NCI-H2227 (cell line): ENCODE measurements around the gene GRM4.

Source experiments
- DNase-seq: peaks from one replicate; lab custom pipeline; 2025; ENCODE audit not compliant: unreplicated experiment; lab: John Stamatoyannopoulos, UW

GRM4 gene

DNA sequence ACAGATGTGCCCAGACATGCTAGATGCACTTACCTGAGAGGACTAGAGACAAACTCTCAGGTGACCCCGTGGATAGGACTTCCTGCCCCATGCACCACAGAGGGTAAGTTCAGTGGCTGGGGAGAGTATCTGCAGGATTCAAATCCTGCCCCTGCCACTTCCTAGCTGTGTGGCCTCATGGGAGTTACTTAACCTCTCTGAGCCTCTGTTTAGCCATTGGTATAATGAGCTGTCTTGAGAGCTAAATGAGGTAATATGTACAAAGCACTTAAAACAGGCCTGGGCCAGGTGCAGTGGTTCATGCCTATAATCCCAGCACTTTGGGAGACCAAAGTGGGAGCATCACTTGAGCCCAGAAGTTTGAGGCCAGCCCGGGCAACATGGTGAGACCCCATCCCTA is 59.3 kb downstream of the GRM4 start:
- DNase-seq: no peak

DNA sequence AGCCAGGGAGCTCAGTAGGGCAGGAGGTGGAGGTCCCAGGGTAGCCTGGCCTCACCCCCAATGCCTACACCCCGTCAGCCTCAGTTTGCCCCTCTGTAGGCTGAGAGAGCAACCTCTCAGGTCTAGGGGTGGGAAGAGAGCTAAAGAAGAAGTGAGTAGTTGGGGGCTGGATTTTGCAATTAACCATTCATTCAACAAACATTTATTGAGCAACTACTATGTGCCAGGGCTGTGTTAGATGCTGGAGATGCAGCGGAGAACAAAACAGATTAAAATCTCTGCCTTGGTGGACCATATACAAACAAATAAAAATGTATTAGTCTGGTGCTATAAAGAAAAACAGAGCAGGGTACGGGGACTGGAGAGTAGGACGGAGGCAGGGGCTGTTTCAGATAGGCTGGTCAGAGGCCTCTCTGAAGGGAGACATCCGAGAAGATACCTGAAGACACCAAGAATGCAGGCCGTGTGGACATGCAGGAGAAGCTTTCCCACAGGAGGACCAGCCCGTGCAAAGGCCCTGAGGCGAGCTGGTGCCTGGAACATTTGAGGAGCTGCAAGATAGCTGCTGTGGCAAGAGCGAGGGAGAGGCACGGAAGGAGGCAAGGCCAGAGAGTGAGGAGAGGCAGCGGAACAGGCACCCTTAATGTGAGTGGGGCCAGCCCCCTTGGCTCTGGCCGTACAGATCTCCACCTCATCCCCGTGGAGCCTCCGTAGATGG is 60.3 kb downstream of the GRM4 start:
- DNase-seq: no peak

DNA sequence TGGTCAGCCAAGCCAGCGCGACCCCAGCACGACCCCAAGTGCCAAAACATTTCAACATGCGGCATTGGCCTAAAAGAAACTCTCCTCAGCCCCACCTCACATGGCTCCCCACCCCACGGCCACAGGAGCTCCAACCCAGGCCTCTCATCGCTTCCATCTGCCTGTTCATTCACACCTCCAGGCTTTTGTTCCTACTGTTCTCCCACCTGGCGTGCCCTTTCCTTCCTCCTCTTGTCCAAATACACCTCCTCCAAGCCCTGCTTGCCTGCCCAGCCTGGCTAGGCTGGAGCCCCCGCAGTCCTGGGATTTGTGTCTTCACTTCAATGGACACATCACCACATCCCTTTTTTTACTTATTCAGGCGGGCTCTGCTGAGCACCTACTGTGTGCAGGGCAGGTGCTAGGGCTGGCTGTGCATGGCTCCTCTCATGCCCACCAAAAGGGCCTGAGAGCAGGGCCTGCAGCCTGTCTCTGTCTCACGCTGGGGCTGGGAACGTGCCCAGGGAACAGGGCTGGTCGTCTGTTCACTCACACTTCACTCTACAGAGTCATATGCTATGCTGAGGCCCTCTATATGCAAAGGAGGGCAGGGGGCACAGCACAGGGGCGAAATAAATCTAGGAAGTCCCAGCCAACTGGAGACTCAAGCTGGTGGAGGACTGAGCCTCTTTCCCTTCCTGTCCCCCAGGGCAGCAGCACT is 61.1 kb downstream of the GRM4 start:
- no peak for DNase-seq

DNA sequence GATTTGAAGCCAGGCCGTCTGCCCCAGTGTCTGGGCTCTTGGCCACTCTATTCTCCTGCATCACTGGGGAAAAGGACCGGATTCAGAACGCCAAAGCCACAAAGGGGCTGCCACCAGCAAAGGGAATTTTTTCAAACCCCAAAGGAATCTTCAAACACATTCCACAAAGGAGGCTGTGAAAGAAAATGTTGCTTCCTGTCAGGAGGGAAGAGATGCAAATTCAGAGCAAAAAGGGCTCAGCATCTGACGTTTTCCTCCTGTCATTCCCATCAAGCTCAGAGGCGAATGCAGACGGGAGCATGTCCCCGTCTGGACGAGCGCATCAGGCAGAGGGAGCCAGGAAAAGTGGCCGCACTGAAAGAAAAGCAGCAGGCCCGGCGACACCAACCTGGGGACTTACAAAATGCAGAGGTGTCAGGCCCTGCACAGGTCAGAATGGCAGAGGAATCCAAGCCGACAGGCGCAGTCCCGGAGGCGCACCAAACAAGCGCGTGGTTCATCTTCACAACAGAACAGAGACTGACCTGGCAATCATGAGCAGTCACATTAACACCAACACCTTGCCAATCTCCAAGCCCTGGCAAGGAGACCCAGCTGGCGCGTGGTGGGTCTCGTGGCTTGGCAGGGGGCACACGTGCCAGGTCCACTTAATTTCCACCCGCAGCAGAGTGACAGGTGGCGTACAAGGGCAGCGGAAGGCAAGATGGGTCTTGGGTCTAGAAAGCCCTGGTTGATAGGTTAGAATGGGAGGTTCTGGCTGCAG is 62.8 kb downstream of the GRM4 start:
- DNase-seq: no peak

DNA sequence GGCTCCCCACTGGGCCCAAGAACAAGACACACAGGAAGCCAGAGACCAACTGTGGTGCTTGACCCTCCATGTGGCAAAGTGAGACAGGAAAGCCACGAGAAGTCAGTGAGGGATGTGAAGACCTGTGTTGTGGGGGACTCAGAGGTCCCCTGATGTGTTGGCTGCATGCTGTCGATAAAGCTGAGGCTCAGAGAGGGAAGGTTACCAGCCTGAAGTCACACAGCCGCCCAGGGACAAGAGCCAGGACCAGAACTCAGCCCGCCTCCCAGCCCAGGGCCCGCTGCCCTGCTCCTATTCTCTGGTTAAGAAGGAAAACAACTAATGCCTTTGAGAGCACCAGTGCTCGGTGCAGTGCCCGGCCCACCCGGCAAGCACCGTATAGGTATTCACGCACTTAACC is 63.5 kb downstream of the GRM4 start:
- no peak for DNase-seq

DNA sequence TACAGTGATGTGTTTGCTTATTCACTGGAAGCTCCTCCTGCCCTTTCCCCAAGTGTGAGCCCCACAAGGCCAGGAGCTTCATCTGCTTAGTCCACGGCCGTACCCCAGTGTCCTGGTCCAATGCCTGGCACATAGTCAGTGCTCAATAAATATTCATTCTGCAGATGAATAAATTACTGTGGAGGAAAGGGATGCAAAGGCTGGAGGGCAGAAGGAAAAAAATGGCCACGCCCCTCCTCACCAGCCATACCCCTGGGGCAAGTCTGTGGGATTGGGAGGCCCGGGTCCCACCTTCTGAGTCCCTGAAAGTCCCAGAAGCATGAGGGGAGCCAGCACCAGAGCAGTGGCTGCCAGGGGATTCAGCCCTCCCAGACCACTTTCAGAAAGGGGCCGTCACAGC is 65.5 kb downstream of the GRM4 start:
- DNase-seq: no peak

DNA sequence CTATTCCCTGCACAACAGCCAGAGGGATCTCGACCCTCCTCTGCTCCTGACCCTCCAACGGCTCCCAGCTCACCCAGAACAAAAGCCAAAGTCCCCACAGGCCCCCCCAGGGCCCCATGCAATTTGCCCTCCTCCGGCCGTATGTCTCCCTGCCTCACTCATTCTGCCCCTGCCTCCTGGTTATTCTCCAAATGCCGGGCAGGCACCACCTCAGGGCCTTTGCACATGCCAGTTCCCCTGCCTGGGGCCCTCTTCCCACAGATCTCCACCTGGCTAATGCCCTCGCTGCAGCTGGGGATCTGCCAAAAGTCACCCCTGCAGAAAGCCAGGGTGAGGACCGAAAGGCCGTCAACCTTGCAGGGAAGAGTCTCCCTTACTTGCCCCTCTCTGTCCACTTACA is 66.0 kb downstream of the GRM4 start:
- no peak for DNase-seq

DNA sequence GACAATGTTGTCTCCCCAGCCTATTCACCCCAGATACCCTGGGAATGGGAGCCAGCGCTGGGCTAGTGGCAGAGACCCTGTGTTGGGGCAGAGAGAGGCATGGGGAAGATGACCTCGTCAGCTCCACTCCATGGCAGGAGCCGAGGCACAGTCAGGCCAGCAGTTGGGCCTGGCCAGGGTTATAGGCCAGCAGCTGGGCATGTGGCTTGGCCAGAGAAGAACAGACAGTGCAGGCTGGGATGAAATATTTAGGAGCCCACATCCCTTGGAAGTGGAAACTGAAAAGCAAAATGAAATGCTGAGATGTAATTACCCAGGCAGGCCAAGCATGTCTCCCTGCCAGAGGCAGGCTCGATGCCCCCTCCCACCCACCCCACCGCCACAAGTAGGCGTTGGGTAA is 70.0 kb downstream of the GRM4 start:
- no peak for DNase-seq

DNA sequence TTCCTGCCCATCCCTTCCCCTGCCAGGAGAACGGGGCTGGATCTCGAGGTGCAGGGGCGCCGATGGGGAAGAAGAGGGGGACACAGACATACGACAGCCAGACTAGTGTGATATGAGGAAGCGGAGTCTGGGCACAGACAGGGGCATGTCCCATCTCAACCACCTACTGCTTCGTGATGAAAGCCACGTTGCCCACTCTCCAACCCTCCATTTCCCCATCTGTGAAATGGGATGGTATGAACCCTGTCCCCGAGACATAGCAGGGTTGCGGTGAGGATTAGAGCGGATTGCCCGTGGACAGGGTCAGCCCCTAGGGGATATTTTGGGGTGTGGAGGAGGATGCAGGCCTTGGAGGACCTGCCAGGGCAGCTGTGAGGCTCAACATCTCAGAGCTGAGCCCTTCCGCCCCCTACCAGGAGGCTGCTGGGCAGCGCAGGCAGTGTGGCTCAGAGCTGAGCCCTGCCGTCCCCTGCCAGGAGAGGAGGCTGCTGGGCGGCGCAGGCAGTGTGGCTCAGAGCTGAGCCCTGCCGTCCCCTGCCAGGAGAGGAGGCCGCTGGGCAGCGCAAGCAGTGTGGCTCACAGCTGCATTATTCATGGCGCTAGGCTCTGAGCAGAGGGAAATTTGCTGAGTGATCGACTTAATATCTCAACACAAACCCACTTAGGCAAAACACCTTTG is 71.7 kb downstream of the GRM4 start:
- peak; percentile 59 for DNase-seq

DNA sequence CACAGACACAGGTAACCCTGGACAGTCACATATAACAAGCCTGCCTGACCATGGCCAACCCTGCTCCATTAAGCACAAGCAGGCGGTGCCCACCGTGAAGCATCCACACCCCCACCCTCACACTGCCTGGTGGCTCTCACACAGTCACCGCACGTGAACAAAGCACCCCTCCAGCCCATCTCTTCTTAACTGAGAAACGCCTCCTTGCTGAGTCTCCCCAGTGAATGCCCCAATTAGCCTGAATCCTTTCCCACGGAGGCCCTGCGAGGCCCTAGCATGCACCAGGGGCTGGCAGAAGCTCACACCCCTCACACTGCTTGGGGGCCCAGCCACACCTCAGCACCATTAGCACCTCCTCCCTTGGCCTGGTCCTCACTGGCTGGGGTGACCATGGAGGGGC is 72.3 kb downstream of the GRM4 start:
- DNase-seq: no peak

DNA sequence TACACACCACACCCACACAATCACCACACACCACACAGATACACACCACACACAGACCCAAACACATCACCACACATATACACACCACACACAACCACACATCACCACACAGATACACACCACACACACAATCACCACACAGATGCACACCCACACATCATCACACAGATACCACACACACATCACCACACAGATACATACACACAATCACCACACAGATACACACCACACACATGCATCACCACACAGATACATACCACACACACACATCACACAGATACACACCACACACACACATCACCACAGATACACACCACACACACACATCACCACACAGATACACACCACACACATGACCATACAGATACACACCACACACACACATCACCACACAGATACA is 73.2 kb downstream of the GRM4 start:
- DNase-seq: no peak

DNA sequence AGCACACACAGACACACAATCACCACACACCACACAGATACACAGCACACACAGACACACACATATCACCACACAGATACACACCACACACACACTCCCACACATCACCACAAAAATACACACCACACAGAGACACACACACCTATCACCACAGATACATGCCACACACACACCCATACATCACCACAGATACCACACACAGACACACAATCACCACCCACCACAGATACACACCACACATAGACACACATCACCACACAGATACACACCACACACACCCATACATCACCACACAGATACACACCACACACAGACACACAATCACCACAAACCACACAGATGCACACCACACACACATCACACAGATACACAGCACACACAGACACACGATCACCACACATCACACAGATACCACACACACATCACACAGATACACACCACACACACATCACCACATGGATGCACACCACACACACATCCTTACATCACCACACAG is 74.0 kb downstream of the GRM4 start:
- DNase-seq: no peak

DNA sequence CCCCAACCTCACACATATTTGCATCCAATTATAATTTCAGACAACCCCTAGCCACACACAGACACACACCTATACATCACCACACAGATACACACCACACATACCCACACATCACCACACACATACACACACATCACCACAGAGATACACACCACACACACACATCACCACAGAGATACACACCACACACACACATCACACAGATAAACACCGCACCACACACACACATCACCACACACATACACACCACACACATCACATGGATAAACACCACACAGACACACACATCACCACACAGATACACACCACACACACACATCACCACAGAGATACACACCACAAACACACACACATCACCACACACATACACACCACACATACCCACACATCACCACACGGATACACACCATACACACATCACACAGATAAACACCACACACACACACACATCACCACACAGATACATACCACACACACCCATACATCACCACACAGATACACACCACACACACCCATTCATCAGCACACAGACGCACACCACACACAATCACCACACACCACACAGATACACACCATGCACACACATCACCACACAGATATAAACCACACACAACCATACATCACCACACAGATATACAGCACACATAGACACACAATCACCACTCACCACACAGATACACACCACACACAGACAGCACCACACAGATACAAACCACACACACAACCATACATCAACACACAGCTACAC is 74.6 kb downstream of the GRM4 start:
- DNase-seq: no peak

DNA sequence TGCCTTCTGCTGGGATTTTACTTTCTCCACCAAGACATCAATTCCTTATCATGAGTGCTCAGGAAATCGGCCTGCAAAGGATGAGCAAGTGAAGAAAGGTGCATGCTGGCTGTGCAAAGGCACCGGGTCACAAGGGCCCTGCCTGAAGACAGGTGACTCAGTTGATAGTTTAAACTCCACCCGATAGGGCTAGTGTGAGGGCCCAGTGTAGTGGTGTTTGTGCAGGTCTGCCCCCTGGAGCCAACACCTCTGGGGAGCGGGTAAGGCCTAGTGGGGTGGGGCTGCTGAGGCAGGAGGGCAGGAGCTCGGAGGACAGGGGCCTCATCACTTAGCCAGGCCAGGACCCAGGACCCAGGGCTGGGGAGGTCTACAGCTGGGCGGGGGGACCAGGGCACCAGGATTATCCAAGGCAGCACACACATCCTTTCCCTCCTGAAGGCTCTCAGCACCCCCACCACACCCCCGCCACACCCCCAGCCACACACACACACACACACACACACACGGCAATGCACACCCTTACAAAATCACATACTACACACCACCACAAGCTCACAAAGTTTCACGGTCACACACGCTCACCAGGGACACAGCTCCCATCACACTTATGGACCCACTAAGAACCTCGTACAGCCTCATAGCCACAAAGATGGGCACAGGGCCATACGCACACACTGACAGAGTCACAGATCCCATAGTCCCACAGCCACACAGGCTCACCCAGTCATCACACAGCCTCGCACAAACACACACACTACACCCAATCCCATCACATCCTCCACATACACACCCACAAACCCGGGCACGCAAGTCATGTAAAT is 75.4 kb downstream of the GRM4 start:
- DNase-seq: no peak

DNA sequence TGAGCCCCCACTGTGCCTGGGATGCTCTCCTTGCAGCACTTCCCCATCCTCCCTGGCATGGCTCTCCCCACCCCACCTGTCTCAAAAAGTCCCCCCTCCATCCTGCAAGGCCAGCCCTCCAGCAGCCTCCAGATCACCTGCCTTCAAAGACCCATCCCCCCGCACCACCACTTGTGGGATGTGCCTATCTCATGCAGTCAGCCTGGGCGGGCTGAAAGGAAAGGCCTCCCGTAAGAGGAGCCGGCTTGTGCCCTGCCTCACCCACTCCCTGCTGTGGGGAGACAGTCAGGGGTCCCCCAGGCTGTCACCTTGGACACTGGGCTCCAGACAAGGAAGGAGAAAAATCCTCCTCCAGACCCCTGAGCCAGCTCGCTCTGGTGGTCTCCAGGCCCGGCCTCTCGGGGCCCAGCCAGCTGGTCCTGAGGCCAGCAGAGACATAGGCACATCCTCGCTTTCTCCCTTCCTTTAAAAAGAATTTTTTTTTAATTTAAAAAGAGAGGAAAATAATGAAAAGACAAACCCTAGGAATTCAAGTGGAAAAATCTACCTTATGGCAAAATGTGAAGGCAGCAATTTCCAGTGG is 77.3 kb downstream of the GRM4 start:
- DNase-seq: peak; percentile 27

DNA sequence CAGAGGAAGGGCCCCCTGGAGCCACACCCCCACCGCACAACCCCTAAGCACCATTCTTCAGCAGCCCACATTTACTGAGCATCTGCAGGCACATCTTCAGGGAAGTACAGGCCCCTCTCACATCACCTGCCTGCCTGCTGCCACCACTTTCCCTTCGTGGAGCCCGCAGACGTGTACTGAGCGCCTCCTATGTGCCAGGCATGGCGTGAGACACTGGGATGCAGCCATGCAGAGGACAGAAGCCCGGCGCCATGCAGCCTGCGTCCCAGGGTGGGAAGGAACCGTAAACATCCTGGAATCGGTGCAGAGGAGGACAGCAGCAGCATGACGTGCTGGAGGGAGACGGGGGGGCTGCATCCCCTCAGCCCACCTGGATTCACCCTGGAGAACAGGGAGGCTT is 78.1 kb downstream of the GRM4 start:
- peak; percentile 26 for DNase-seq

DNA sequence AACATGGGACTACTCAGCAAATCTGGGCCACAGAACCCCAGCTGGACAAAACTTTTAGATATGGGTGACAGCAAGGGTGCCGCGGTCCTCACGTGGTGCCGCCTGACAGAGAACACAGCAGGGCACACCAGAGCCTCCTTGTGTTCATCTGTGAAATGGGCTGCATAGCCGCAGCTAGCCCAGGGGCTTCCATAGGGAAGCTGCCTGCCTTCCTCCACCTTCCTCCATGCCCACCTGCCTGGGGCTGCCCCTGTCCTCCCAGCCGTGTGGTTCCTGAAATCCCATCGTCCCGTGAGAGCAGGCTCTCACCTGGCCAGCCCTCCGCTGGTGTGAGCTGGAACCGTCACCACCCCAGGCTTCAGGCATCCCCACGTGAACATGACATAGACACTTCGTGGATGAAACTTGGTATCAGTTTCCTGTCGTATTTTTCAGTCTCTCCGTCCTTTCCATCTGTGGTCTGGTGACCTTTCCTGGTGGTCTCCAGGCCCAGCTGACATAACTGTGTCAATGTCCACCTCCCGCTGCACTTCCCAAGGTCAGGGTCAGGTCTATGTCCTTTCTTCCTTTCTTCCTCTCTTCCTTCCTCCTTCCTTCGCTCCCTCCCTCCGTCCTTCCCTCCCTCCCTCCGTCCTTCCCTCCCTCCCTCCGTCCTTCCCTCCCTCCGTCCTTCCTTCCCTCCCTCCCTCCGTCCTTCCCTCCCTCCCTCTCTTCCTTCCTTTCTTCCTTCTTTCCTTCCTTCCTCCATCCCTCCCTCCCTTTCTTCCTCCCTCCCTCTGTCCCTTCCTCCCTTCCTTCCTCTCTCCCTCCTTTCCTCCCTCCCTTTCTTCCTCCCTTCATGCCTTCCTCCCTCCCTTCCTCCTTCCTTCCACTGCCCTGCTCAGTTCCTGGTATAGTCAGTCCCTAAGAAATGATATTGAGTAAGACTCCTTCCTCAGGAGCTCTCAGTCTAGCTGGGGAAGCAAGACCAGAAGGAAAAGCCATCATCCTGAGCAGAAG is 78.8 kb downstream of the GRM4 start:
- no peak for DNase-seq

DNA sequence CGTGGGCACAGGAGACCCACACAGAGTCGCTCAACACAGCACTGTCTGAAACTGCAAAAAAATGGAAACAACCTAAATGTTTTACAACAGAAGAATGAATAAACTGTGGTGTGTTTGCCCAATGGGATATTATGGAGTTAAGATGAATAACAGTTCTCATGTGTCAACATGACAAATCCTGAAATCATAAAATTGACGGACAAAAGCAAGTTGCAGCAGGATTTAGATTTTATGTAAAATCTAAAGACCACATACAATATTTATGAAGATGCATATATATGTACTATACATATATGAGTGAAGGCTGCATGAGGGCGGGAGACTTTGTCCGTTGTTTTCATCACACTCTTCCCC is 79.7 kb downstream of the GRM4 start:
- DNase-seq: no peak
